Measurements from ENCODE around the gene BRAP. TPM values are rescaled to one million over a fixed set of nuclear protein-coding genes. Genes with fewer than 3 reads are reported as not detected.

The BRAP gene
- total and polyA plus RNA-seq, 10 of the 15 experiments (the other 5 are each of a cell fraction or from before 2014, with no cell fraction given), result 2.3 to 28.2 (median 17.8) TPM

DNA sequence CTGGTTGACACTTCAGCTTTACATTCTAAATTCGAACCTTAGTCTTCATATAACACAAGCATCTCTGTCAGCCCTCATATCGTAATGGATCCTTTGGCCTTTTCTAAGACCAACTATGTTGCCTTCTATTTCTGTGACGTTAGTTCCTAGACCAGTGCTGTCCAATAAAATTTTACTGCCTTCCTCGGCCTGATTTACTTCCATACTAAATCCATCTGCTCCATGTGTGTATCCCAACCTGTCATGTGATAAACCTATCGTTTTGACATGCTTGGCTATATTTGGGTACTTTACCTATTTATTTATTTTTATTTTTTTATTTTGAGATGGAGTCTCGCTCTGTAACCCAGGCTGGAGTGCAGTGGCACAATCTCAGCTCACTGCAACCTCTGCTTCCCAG, 20.4 kb upstream of the BRAP start:
- no peak overlapping the region for H3K4me2 ChIP-seq (ENCODE audit: control insufficient read depth, insufficient read depth)
- FAIRE-seq (no peak), ATAC-seq (no peak), DNase-seq (ENCODE audit: low read depth, low spot score) (no peak)
- POLR2A ChIA-PET, result no interaction called here
- no peak overlapping the region for H3K4me3 ChIP-seq
- 85% methylated on average over 6 of the region's 6 CpGs for WGBS (ENCODE audit: insufficient coverage, insufficient replicate concordance, low lambda C conversion rate, missing lambda C conversion rate)
- H2AFZ ChIP-seq (ENCODE audit: control insufficient read depth, low read depth, low read length), result no peak overlapping the region
- H4K20me1 ChIP-seq (ENCODE audit: control insufficient read depth, insufficient read depth), result no peaks in the 10 kb centered on the region
- no peak overlapping the region for H3K9ac ChIP-seq (ENCODE audit: control insufficient read depth, insufficient read depth, low read length)
- RAD21 ChIA-PET (ENCODE audit: unreplicated experiment), result interaction anchor here (0.8 kb wide), 1 partner anchor 121 kb away, joined by 3 read pairs; no protein-coding TSS in a partner anchor
- H3K36me3 ChIP-seq (ENCODE audit: control insufficient read depth in 2 of 2, insufficient read depth in 2 of 2, low read length in 1 of 2), result peaks cover 0 to 9% of the 10 kb centered on the region in 2 experiments; a peak in 2 of 4 replicates
- H3K79me2 ChIP-seq (ENCODE audit: control insufficient read depth, insufficient read depth, low read length), result no peaks in the 10 kb centered on the region
- BruUV-seq (replicated peaks), result no TSS peak
- in situ Hi-C loops (cut with MboI), result no loop called here
- no peaks in the 10 kb centered on the region for H3K4me1 ChIP-seq (ENCODE audit: control insufficient read depth, insufficient read depth, low read length)
- TF ChIP-seq, protein P1, sequence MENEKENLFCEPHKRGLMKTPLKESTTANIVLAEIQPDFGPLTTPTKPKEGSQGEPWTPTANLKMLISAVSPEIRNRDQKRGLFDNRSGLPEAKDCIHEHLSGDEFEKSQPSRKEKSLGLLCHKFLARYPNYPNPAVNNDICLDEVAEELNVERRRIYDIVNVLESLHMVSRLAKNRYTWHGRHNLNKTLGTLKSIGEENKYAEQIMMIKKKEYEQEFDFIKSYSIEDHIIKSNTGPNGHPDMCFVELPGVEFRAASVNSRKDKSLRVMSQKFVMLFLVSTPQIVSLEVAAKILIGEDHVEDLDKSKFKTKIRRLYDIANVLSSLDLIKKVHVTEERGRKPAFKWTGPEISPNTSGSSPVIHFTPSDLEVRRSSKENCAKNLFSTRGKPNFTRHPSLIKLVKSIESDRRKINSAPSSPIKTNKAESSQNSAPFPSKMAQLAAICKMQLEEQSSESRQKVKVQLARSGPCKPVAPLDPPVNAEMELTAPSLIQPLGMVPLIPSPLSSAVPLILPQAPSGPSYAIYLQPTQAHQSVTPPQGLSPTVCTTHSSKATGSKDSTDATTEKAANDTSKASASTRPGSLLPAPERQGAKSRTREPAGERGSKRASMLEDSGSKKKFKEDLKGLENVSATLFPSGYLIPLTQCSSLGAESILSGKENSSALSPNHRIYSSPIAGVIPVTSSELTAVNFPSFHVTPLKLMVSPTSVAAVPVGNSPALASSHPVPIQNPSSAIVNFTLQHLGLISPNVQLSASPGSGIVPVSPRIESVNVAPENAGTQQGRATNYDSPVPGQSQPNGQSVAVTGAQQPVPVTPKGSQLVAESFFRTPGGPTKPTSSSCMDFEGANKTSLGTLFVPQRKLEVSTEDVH (IDR thresholded peaks at IDR 0.05; ENCODE audit: low read depth, partially characterized antibody), result no peak
- no peak for TF ChIP-seq FOXM1 (IDR thresholded peaks at IDR 0.05; ENCODE audit: low read depth, low read length)
- H3K9me3 ChIP-seq (replicated peaks; ENCODE audit: control insufficient read depth, insufficient read depth, low read length), result no peaks in the 10 kb centered on the region
- CTCF ChIA-PET, result interaction anchor here (1.1 kb wide), 1 partner anchor 10 kb away, joined by 4 read pairs; no protein-coding TSS in a partner anchor
- no peaks in the 10 kb centered on the region for H3K27me3 ChIP-seq (replicated peaks in 1 of 2; ENCODE audit: control insufficient read depth in 2 of 2, insufficient read depth in 2 of 2, low read length in 1 of 2)
- intact Hi-C loops (cut with micrococcal nuclease; ENCODE audit: unreplicated experiment), result no loop called here
- no peak overlapping the region for H3K27ac ChIP-seq (ENCODE audit: control insufficient read depth, insufficient read depth)
- SMC1A ChIA-PET (ENCODE audit: uncharacterized antibody, unreplicated experiment), result interaction anchor here (1.2 kb wide), 1 partner anchor 107 kb away, joined by 4 read pairs; no protein-coding TSS in a partner anchor

DNA sequence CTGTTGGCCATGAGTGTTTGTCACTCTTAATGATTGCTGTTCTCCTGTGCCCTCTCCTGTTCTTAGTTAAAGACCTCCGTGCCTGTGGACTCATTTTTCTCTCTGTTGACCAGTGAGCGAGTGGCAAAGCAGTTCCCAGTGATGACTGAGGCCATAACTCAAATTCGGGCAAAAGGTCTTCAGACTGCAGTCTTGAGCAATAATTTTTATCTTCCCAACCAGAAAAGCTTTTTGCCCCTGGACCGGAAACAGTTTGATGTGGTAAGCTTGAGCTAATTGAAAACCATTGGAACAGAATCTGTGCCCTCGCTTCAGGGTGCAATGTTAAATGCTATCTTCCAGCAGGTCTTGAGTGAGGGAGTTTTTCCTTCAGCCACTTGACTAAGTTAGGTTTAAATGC, 19.9 kb upstream of the BRAP start:
- Histone ChIP-seq H3K4me1 (ENCODE audit: control insufficient read depth, insufficient read depth, low read length) (no peaks in the 10 kb centered on the region), H3K9me3 (replicated peaks; ENCODE audit: control insufficient read depth, insufficient read depth, low read length) (no peaks in the 10 kb centered on the region), H2AFZ (ENCODE audit: control insufficient read depth, low read depth, low read length) (no peak overlapping the region), H3K36me3 (ENCODE audit: control insufficient read depth in 2 of 2, insufficient read depth in 2 of 2, low read length in 1 of 2) (peaks cover 0 to 9% of the 10 kb centered on the region in 2 experiments; a peak in 2 of 4 replicates), H3K79me2 (ENCODE audit: control insufficient read depth, insufficient read depth, low read length) (no peaks in the 10 kb centered on the region), H3K4me2 (ENCODE audit: control insufficient read depth, insufficient read depth) (no peak overlapping the region), H3K27me3 (replicated peaks in 1 of 2; ENCODE audit: control insufficient read depth in 2 of 2, insufficient read depth in 2 of 2, low read length in 1 of 2) (no peaks in the 10 kb centered on the region), H3K9ac (ENCODE audit: control insufficient read depth, insufficient read depth, low read length) (no peak overlapping the region), H3K4me3 (no peak overlapping the region), H4K20me1 (ENCODE audit: control insufficient read depth, insufficient read depth) (no peaks in the 10 kb centered on the region), H3K27ac (ENCODE audit: control insufficient read depth, insufficient read depth) (no peak overlapping the region)
- SMC1A ChIA-PET (ENCODE audit: uncharacterized antibody, unreplicated experiment), result interaction anchor here (1.2 kb wide), 1 partner anchor 107 kb away, joined by 4 read pairs; no protein-coding TSS in a partner anchor
- intact Hi-C loops (cut with micrococcal nuclease; ENCODE audit: unreplicated experiment), result no loop called here
- CTCF ChIA-PET, result interaction anchor here (1.1 kb wide), 1 partner anchor 9 kb away, joined by 4 read pairs; no protein-coding TSS in a partner anchor
- in situ Hi-C loops (cut with MboI), result no loop called here
- no peak for DNase-seq (ENCODE audit: low read depth, low spot score)
- WGBS (ENCODE audit: insufficient coverage, insufficient replicate concordance, low lambda C conversion rate, missing lambda C conversion rate), result 95% methylated on average over 5 of the region's 5 CpGs
- RAD21 ChIA-PET (ENCODE audit: unreplicated experiment), result no interaction called here
- FAIRE-seq, result no peak
- BruUV-seq (replicated peaks), result no TSS peak
- POLR2A ChIA-PET, result no interaction called here
- ATAC-seq, result no peak
- TF ChIP-seq SPI1 (IDR thresholded peaks at IDR 0.05; ENCODE audit: borderline replicate concordance, insufficient read depth, low read depth, low read length) (no peak), GABPA (IDR thresholded peaks at IDR 0.05; ENCODE audit: low read depth) (no peak), JUNB (IDR thresholded peaks at IDR 0.05) (no peak), MXI1 (IDR thresholded peaks at IDR 0.05; ENCODE audit: low read depth, low read length) (no peak), IKZF2 (IDR thresholded peaks at IDR 0.05) (no peak), EED (IDR thresholded peaks at IDR 0.05; ENCODE audit: low read depth) (no peak), FOS (IDR thresholded peaks at IDR 0.05; ENCODE audit: borderline replicate concordance, extremely low read depth, insufficient read length) (no peak), SUPT20H (IDR thresholded peaks at IDR 0.05; ENCODE audit: borderline replicate concordance, control insufficient read depth, low read depth, low read length) (no peak), ATF7 (IDR thresholded peaks at IDR 0.05; ENCODE audit: low read depth) (no peak), TCF7 (IDR thresholded peaks at IDR 0.05; ENCODE audit: borderline replicate concordance) (no peak), EP300 (IDR thresholded peaks at IDR 0.05; ENCODE audit: borderline replicate concordance in 1 of 2, control insufficient read depth in 1 of 2, low read depth in 2 of 2, low read length in 2 of 2) (no peak)
- TF ChIP-seq, protein P2, sequence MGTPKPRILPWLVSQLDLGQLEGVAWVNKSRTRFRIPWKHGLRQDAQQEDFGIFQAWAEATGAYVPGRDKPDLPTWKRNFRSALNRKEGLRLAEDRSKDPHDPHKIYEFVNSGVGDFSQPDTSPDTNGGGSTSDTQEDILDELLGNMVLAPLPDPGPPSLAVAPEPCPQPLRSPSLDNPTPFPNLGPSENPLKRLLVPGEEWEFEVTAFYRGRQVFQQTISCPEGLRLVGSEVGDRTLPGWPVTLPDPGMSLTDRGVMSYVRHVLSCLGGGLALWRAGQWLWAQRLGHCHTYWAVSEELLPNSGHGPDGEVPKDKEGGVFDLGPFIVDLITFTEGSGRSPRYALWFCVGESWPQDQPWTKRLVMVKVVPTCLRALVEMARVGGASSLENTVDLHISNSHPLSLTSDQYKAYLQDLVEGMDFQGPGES (IDR thresholded peaks at IDR 0.05), result no peak

Measured in GM12878 (cell line).